GM12878 (cell line): ENCODE results near the gene POLR1G. TPM values are rescaled to one million over a fixed set of nuclear protein-coding genes. Genes with fewer than 3 reads are reported as not detected.

Experiments used
- ATAC-seq: fragments of 200-7000 bp; cut with Tn5 transposase; 3 replicates; pipeline ENCODE4 v1.9.1; 2020; ENCODE audit warnings: mild to moderate bottlenecking, moderate library complexity
- BruUV-seq: library from RNA; stranded (reverse); fragments of 400-500 nt; replicated peaks from 2 replicates; lab custom pipeline; 2021; lab: Mats Ljungman, UMichigan
- CTCF ChIA-PET: fragments of 300-600 bp; sonication (Branson Sonifier 250); formaldehyde crosslinking; extraction: SDS; loops from one replicate; lab custom pipeline; 2021; ENCODE audit warnings: inconsistent platforms; lab: Yijun Ruan, JAX
- POLR2A ChIA-PET: fragments of 350-600 bp; formaldehyde crosslinking; extraction: SDS; loops from one replicate; lab custom pipeline; 2021; ENCODE audit warnings: inconsistent platforms; lab: Charles Lee
- RAD21 ChIA-PET: fragments of 300-600 bp; sonication (Branson Sonifier 250); formaldehyde crosslinking; loops from one replicate; lab custom pipeline; 2023; ENCODE audit warnings: antibody characterized with exemption; ENCODE audit not compliant: unreplicated experiment; lab: Charles Lee
- SMC1A ChIA-PET: fragments of 300-600 bp; sonication (Branson Sonifier 250); formaldehyde crosslinking; loops from one replicate; lab custom pipeline; 2023; ENCODE audit not compliant: unreplicated experiment, uncharacterized antibody; lab: Charles Lee
- DNase-seq: peaks from one replicate; pipeline ENCODE4 v3.0.0-alpha.2; 2011; ENCODE audit warnings: low read depth, low spot score
- FAIRE-seq: peaks from 3 replicates; lab custom pipeline; 2011; peaks lifted over from hg19 to GRCh38; lab: Jason Lieb, UNC
- H2AFZ ChIP-seq: 2 replicates; pipeline ENCODE4 v1.6.0; 2011; ENCODE audit warnings: low read depth, low read length, control low read depth; ENCODE audit not compliant: control insufficient read depth
- H3K27ac ChIP-seq: 2 replicates; pipeline ENCODE4 v1.5.1; 2011; ENCODE audit warnings: control low read depth; ENCODE audit not compliant: control insufficient read depth, insufficient read depth
- H3K27me3 ChIP-seq, 2 experiments: replicated peaks in 1 of 2; 2 replicates each; pipeline versions ENCODE4 v1.6.0 to v1.6.1; 2011; ENCODE audit warnings: low read length in 1 of 2; ENCODE audit not compliant: control insufficient read depth in 2 of 2, insufficient read depth in 2 of 2
- H3K36me3 ChIP-seq, 2 experiments: 2 replicates each; pipeline ENCODE4 v1.5.1; 2011; ENCODE audit warnings: low read length in 1 of 2; ENCODE audit not compliant: control insufficient read depth in 2 of 2, insufficient read depth in 2 of 2
- H3K4me1 ChIP-seq: 2 replicates; pipeline ENCODE4 v1.6.1; 2011; ENCODE audit warnings: mild to moderate bottlenecking, low read length, moderate library complexity, mixed read lengths; ENCODE audit not compliant: control insufficient read depth, insufficient read depth
- H3K4me2 ChIP-seq: 2 replicates; pipeline ENCODE4 v1.6.0; 2011; ENCODE audit warnings: control low read depth; ENCODE audit not compliant: control insufficient read depth, insufficient read depth
- H3K4me3 ChIP-seq: fragments of 200-600 bp; sonication (generic); 2 replicates; pipeline ENCODE4 v1.5.1; 2016
- H3K79me2 ChIP-seq: 2 replicates; pipeline ENCODE4 v1.6.0; 2011; ENCODE audit warnings: low read length; ENCODE audit not compliant: control insufficient read depth, insufficient read depth
- H3K9ac ChIP-seq: 2 replicates; pipeline ENCODE4 v1.8.0; 2011; ENCODE audit warnings: low read length, control low read depth, mixed read lengths; ENCODE audit not compliant: control insufficient read depth, insufficient read depth
- H3K9me3 ChIP-seq: replicated peaks from 3 replicates; pipeline ENCODE4 v1.5.1; 2011; ENCODE audit warnings: mild to moderate bottlenecking, low read length; ENCODE audit not compliant: control insufficient read depth, insufficient read depth
- H4K20me1 ChIP-seq: 2 replicates; pipeline ENCODE4 v1.6.0; 2011; ENCODE audit not compliant: control insufficient read depth, insufficient read depth
- ASH2L ChIP-seq: fragments of 300-600, 200-600 bp; sonication (generic); IDR thresholded peaks from 2 replicates; pipeline ENCODE4 v1.6.1; 2017; ENCODE audit warnings: low read depth, mild to moderate bottlenecking, borderline replicate concordance
- MTA3 ChIP-seq: IDR thresholded peaks from 2 replicates; pipeline ENCODE4 v1.6.1; 2012; ENCODE audit warnings: low read length, inconsistent platforms, borderline replicate concordance
- MXI1 ChIP-seq: fragments of 150-350 bp; IDR thresholded peaks from 2 replicates; pipeline ENCODE4 v1.6.1; 2011; ENCODE audit warnings: low read depth, mild to moderate bottlenecking, inconsistent platforms, low read length, improper control_type of control experiment
- MYC ChIP-seq: IDR thresholded peaks from 2 replicates; pipeline ENCODE4 v1.6.1; 2011; ENCODE audit warnings: mild to moderate bottlenecking, low read length, moderate library complexity, inconsistent platforms; ENCODE audit not compliant: insufficient read depth, insufficient replicate concordance, insufficient read length, severe bottlenecking
- NBN ChIP-seq: fragments of 450-650 bp; IDR thresholded peaks from 2 replicates; pipeline ENCODE4 v1.6.1; 2016
- NFIC ChIP-seq: IDR thresholded peaks from 2 replicates; pipeline ENCODE4 v1.6.1; 2012; ENCODE audit warnings: low read depth, mild to moderate bottlenecking, inconsistent platforms, low read length, moderate library complexity
- NFYA ChIP-seq: IDR thresholded peaks from 2 replicates; pipeline ENCODE4 v1.6.1; 2011; ENCODE audit warnings: low read depth, mild to moderate bottlenecking, low read length, improper control_type of control experiment, borderline replicate concordance
- RCOR1 ChIP-seq: conservative IDR thresholded peaks from 2 replicates; pipeline ENCODE4 v1.6.1; 2012; ENCODE audit warnings: low read depth, low read length, improper control_type of control experiment
- SUPT20H ChIP-seq: IDR thresholded peaks from 2 replicates; pipeline ENCODE4 v1.6.1; 2011; ENCODE audit warnings: low read depth, mild to moderate bottlenecking, low read length, moderate library complexity, borderline replicate concordance; ENCODE audit not compliant: control insufficient read depth
- TAF1 ChIP-seq: IDR thresholded peaks from 2 replicates; pipeline ENCODE4 v1.6.1; 2011; ENCODE audit warnings: mild to moderate bottlenecking, low read depth, low read length, borderline replicate concordance
- WGBS: methylation state at CpG from one replicate; pipeline ENCODE4 v1.1.6; 2016; ENCODE audit warnings: low lambda C conversion rate; ENCODE audit not compliant: insufficient replicate concordance, insufficient coverage; ENCODE audit errors: missing lambda C conversion rate; 5-methylcytosine and 5-hydroxymethylcytosine counted together
- in situ Hi-C: fragments of 300-500 bp; cut with MboI; formaldehyde crosslinking; loops from 9 replicates; pipeline ENCODE4 v1.14.3; 2018; ENCODE audit warnings: mixed read lengths
- intact Hi-C: fragments of 100-400 bp; cut with micrococcal nuclease; formaldehyde crosslinking; loops from one replicate; pipeline ENCODE4 v1.14.2; 2022; ENCODE audit not compliant: unreplicated experiment
- polyA plus RNA-seq, 11 experiments: library from polyadenylated mRNA; depleted of rRNA in 4 of 11; unstranded in 6 of 11; stranded (reverse) in 5 of 11; fragments of >200 nt; fragmentation: Nextera tagmentation in 4 of 11; fragmentation: Illumina TruSeq in 1 of 11; extraction: Ambion mirVana in 4 of 11; extraction: Trizol in 1 of 11; gene quantifications; 1 replicate in 1 of 11; 2 replicates in 10 of 11; pipeline versions ENCODE4 v1.2.1 to v1.2.3, GENCODE V29; 2011 to 2016; ENCODE audit warnings: inconsistent platforms in 2 of 11, missing spikeins in 2 of 11, low read depth in 1 of 11
- total RNA-seq, 4 experiments: library from RNA; depleted of rRNA in 3 of 4; stranded (reverse); fragments of >200 nt in 3 of 4; fragmentation: Illumina TruSeq in 1 of 4; extraction: Trizol in 1 of 4; gene quantifications; 2 replicates each; pipeline versions ENCODE4 v1.2.1 to v1.2.3, GENCODE V29; 2013 to 2021
- TF ChIP-seq, protein P1 (sequence below): IDR thresholded peaks from 2 replicates; pipeline ENCODE4 v1.6.1; 2011; ENCODE audit warnings: low read depth, low read length, improper control_type of control experiment, borderline replicate concordance
- TF ChIP-seq, protein P2 (sequence below): fragments of 450-650 bp; formaldehyde crosslinking; IDR thresholded peaks from 2 replicates; pipeline ENCODE4 v1.5.0; 2022; ENCODE audit warnings: mild to moderate bottlenecking, missing genetic modification characterization

Gene POLR1G
- total and polyA plus RNA-seq, 10 of the 15 experiments (the other 5 are each of a cell fraction or from before 2014, with no cell fraction given), result 2.0 to 30.9 (median 20.5) TPM

DNA sequence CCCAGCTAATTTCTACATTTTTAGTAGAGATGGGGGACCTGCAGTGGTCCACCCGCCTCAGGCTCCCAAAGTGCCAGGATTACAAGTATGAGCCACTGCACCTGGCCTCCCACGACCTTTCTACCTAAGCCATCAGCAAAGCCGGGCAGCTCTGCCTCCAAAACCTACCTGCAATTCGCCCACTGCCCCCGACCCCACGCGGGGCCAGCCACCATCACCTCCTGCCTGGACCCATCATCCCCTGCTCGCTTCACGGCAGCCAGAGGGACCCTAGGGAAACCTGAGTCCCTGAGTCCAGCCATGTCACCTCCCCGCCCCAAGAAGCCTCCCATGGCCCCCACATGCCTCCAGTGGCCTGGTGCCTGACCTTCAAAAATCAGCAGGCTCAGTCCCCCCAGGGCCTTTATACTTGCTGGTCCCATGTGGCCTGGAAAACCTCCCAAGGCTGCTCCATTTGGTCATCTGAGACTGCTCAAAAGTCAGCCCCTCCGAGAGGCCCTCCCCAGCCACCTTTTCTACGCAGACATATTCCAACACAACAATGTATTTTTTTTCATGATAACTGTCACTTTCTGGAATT is 48.1 kb upstream of the POLR1G start:
- TF ChIP-seq NFYA (no peak), ASH2L (no peak), RCOR1 (no peak), MXI1 (no peak), MYC (no peak), NFIC (no peak), TAF1 (no peak), SUPT20H (no peak), MTA3 (no peak), NBN (no peak)
- TF ChIP-seq, protein P1, sequence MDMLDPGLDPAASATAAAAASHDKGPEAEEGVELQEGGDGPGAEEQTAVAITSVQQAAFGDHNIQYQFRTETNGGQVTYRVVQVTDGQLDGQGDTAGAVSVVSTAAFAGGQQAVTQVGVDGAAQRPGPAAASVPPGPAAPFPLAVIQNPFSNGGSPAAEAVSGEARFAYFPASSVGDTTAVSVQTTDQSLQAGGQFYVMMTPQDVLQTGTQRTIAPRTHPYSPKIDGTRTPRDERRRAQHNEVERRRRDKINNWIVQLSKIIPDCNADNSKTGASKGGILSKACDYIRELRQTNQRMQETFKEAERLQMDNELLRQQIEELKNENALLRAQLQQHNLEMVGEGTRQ, result no peak
- TF ChIP-seq, protein P2, sequence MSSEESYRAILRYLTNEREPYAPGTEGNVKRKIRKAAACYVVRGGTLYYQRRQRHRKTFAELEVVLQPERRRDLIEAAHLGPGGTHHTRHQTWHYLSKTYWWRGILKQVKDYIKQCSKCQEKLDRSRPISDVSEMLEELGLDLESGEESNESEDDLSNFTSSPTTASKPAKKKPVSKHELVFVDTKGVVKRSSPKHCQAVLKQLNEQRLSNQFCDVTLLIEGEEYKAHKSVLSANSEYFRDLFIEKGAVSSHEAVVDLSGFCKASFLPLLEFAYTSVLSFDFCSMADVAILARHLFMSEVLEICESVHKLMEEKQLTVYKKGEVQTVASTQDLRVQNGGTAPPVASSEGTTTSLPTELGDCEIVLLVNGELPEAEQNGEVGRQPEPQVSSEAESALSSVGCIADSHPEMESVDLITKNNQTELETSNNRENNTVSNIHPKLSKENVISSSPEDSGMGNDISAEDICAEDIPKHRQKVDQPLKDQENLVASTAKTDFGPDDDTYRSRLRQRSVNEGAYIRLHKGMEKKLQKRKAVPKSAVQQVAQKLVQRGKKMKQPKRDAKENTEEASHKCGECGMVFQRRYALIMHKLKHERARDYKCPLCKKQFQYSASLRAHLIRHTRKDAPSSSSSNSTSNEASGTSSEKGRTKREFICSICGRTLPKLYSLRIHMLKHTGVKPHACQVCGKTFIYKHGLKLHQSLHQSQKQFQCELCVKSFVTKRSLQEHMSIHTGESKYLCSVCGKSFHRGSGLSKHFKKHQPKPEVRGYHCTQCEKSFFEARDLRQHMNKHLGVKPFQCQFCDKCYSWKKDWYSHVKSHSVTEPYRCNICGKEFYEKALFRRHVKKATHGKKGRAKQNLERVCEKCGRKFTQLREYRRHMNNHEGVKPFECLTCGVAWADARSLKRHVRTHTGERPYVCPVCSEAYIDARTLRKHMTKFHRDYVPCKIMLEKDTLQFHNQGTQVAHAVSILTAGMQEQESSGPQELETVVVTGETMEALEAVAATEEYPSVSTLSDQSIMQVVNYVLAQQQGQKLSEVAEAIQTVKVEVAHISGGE (CRISPR knock-in tag), result no peak
- TSS peak; percentile 45 for BruUV-seq
- POLR2A ChIA-PET, result no interaction called here
- SMC1A ChIA-PET, result interaction anchor here (0.6 kb wide), 1 partner anchor 9 kb away, joined by 3 read pairs; no protein-coding TSS in a partner anchor
- Histone ChIP-seq H3K9me3 (no peaks in the 10 kb centered on the region), H3K27me3 (no peaks in the 10 kb centered on the region), H3K4me1 (no peaks in the 10 kb centered on the region), H3K27ac (no peak overlapping the region), H3K4me2 (no peak overlapping the region), H3K9ac (no peak overlapping the region), H3K4me3 (no peak overlapping the region), H3K36me3 (peaks cover 3 to 5% of the 10 kb centered on the region in 2 experiments; a peak in 3 of 4 replicates), H2AFZ (no peak overlapping the region), H3K79me2 (no peaks in the 10 kb centered on the region), H4K20me1 (no peaks in the 10 kb centered on the region)
- DNase-seq (no peak), FAIRE-seq (no peak), ATAC-seq (no peak)
- CTCF ChIA-PET, result no interaction called here
- RAD21 ChIA-PET, result no interaction called here
- intact Hi-C loops, result no loop called here
- in situ Hi-C loops, result no loop called here
- 88% methylated on average over 12 of the region's 12 CpGs for WGBS
